GM06990 (cell line): Measurements from ENCODE around the gene DNASE2.

Experiments used
- DNase-seq: peaks from one replicate; pipeline ENCODE4 v3.0.0-alpha.2; 2011; ENCODE audit not compliant: insufficient read length; ENCODE audit errors: extremely low read depth
- H3K27me3 ChIP-seq: replicated peaks from 2 replicates; pipeline ENCODE4 v1.6.0; 2011; ENCODE audit warnings: low read length; ENCODE audit not compliant: control insufficient read depth, insufficient read depth
- H3K36me3 ChIP-seq: 2 replicates; pipeline ENCODE4 v1.5.1; 2011; ENCODE audit warnings: low read length; ENCODE audit not compliant: control insufficient read depth, insufficient read depth
- H3K4me3 ChIP-seq: replicated peaks from 2 replicates; pipeline ENCODE4 v1.5.1; 2011; ENCODE audit warnings: low read depth, mild to moderate bottlenecking, control low read depth, low read length
- TF ChIP-seq, protein P1 (sequence below): IDR thresholded peaks from 2 replicates; pipeline ENCODE4 v1.5.1; 2011; ENCODE audit warnings: low read length, control low read depth, mild to moderate bottlenecking, inconsistent platforms; ENCODE audit not compliant: insufficient read depth, poor library complexity, severe bottlenecking

The DNASE2 gene

DNA sequence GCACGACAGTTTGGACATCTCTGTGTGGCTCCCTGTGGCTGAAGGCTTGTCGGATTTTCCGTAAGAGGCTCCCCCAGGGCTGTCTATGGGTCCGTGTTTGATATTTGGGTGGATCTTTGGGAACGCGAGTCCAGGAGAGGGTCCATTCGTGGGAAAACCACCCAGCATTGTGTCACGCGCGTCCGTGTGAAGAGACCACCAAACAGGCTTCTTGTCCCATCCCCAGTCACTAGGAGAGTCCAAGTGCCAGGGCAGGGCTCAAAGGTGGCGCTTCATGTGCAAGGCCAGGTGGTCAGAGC, 3.3 kb upstream of the DNASE2 start:
- Histone ChIP-seq H3K36me3 (no peaks in the 10 kb centered on the region), H3K27me3 (no peaks in the 10 kb centered on the region), H3K4me3 (peak overlapping the region; percentile 55)
- DNase-seq = no peak
- TF ChIP-seq, protein P1, sequence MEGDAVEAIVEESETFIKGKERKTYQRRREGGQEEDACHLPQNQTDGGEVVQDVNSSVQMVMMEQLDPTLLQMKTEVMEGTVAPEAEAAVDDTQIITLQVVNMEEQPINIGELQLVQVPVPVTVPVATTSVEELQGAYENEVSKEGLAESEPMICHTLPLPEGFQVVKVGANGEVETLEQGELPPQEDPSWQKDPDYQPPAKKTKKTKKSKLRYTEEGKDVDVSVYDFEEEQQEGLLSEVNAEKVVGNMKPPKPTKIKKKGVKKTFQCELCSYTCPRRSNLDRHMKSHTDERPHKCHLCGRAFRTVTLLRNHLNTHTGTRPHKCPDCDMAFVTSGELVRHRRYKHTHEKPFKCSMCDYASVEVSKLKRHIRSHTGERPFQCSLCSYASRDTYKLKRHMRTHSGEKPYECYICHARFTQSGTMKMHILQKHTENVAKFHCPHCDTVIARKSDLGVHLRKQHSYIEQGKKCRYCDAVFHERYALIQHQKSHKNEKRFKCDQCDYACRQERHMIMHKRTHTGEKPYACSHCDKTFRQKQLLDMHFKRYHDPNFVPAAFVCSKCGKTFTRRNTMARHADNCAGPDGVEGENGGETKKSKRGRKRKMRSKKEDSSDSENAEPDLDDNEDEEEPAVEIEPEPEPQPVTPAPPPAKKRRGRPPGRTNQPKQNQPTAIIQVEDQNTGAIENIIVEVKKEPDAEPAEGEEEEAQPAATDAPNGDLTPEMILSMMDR = no peak

- H3K4me3 ChIP-seq = no peak overlapping the region
- H3K27me3 ChIP-seq = no peaks in the 10 kb centered on the region
- no peaks in the 10 kb centered on the region for H3K36me3 ChIP-seq
- no peak for DNase-seq
- TF ChIP-seq, protein P1 = no peak
Observed at GRCh38 chr19:12884202-12884601, 3.0 kb upstream of the DNASE2 start.

GRCh38 chr19:12882589-12882988, 1.3 kb upstream of the DNASE2 start:
- H3K27me3 ChIP-seq = no peaks in the 10 kb centered on the region
- DNase-seq = no peak
- H3K36me3 ChIP-seq = peaks cover 5% of the 10 kb centered on the region
- H3K4me3 ChIP-seq = no peak overlapping the region
- TF ChIP-seq, protein P1 = no peak

DNA sequence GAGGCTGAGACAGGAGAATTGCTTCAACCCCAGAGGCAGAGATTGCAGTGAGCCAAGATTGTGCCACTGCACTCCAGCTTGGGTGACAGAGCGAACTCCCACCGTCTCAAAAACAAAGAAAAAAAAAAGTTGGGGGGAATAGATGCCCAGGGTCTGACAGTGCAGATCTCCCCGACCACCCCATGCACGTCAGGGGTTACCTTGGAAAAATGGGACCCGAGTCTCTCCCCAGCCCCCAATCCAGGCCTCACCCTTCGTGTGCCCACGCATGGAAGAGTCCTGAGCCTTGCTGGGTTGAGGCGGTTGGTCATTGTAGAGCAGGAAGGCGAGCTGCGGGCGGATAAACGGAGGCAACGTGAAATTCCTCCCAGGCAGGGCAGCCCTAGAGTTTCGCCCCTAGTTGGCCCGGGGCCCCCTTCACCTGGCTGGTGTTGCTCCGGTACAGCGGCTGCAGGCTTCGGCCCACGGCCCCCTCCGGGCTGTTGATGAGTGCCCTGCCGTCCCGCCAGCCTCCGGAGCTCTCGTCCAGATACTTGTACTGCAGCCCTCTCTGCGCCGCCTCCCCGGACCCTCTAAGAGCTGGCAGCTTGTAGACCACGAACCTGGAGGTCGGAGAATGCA, 588 bp downstream of the DNASE2 start:
- TF ChIP-seq, protein P1 = no peak
- Histone ChIP-seq H3K4me3 (peak overlapping the region; percentile 74), H3K27me3 (no peaks in the 10 kb centered on the region), H3K36me3 (peaks cover 5% of the 10 kb centered on the region)
- no peak for DNase-seq

GRCh38 chr19:12875086-12875485, 6.2 kb downstream of the DNASE2 start:
- Histone ChIP-seq H3K36me3 (peaks cover 5% of the 10 kb centered on the region), H3K4me3 (no peak overlapping the region), H3K27me3 (no peaks in the 10 kb centered on the region)
- DNase-seq = no peak
- TF ChIP-seq, protein P1 = no peak
